ENCODE data around the gene PPP1R14B.
A peak's percentile ranks its signal among the peaks of the same experiment; 100 is the strongest.
"Not testable (repeated sequence)": the region's sequence is repeated elsewhere in the genome, so short reads cannot be mapped to it uniquely, and the experiment has no call there.

Gene PPP1R14B

DNA sequence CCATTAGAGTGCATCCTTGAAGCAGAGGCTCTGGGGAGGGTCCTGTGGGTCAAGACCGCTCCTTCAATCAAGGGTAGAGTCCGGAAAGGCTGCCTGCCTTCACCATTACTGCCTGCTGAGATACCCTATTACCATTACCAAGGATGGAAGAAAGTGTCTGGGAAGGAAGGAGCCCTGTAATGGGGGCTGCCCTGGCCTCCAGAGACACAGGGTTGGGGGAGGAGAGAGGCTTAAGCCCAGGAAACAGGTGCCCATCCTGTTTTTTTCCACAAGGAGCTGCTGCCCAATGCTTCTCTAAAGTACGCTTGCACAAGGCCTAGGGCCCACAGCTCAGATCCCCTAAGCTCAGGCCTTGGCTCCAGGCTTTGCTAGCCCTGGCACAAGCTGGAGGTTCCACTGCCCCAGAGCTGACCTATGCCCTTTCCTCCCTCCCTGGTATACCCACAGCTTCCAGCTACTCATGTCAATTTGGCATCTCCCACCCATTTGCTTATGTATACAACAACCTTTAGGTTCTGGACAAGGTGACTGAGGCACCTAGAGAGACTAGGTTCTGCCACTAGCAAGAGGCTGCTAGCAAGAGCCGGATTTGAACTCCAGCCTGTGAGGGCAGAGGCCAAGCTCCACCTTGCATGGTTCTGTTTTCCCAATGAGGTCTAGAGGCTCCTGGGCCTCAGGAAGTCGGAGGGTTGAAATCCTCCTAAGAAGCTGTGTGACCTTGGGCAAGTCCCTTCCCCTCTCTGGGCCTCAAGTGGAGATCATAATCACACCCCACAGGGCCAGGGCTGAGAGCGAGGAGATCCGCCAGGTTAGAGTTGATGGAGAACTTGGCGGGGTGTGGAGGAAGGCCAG is 3.0 kb upstream of the PPP1R14B start:
- no peak overlapping the region for H3K4me3 ChIP-seq (ENCODE audit: low read depth, low read length)
- no peak for DNase-seq (ENCODE audit: low read depth)

DNA sequence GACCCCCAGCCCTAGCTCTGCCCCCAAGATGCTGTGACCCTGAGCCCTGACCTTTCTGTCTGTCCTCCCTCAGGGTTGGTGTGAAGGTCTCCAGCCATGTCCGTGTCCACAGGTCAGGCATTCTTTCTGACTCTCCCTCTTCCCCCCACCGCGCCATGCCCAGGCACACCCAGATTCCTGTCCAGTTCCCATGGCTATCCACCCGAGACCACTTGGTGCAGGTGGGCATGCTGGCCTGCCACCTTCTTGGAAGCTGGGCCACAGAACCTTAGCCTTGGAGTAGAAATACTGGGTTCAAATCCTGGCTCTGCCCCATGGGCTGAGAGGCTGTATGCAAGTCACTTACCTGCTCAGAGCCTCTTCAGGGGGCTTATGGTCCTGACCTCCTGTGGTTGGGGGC is 2.3 kb upstream of the PPP1R14B start:
- no peak for DNase-seq (ENCODE audit: low read depth)
- no peak overlapping the region for H3K4me3 ChIP-seq (ENCODE audit: low read depth, low read length)

DNA sequence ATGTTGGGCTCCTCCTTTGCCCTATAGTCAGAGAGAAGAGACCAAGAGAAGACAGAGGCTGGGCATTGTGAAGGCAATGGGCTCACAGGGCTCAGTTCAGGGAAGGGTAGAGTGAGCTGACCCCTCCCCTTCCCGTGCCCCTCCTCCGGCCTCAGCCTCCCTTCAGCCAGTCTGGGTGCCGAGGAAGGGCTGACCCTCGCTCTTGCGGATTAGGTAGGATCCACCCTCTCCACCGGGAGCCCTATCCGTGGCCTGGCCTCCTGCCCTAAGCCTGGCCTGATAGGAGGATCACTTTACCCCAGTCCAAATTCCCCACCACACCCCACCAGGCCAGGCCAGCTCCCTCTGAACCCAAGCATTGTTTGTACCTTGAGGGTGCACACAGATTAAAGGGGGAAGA is 1.8 kb upstream of the PPP1R14B start:
- no peak overlapping the region for H3K4me3 ChIP-seq (ENCODE audit: low read depth, low read length)
- DNase-seq (ENCODE audit: low read depth) = no peak

DNA sequence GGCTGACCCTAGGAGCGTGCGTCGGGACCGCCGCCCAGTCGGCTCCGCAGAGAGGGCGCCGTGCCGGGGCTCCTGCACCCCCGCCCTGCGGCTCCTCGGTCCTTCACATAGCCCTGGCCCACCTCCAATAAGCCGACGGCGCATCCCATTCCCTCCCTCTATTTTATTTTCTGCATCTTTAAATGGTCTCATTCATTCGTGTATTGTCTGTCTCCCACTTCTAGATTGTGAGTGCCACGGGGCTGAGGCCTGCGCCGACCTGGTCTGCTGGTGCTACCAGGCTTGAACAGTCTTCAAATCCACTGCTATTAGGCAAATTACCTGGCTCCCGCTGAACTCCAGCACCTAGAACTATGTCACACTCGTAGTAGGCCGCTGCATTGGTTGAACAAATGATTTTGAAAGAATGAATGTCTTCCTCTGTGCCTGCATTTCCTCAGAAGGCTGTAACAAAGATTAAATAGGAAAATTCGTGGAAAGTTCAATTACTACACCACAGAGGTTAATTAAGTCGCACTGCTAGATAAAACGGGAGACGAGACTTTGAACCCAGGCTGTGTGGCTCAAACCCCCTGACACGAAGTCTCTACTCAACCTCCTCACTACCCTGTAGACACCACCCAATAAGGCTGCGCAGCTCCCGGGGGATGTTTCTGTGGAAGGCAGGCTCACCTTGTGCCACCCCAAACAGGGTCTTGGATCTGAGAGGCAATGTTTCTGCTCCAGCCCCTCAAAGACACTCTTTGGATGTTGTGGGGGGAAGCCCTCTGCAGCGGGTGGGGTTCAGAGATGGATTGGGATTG is 1.2 kb upstream of the PPP1R14B start:
- DNase-seq (ENCODE audit: low read depth) = no peak
- peak overlapping the region; percentile 72 for H3K4me3 ChIP-seq (ENCODE audit: low read depth, low read length)

DNA sequence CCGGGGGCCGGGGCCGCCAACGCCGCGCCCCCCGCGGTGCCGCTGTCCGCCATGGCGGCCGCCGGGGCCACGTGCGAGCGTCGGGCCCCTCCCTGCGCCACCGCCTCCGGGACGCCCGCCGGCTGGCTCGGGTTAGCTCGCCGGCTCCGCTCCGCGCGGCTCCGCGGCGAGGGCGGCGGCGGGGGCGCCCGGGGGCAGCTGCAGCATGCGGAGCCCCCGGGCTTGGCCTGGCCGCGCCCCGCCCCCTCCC is 197 bp downstream of the PPP1R14B start:
- DNase-seq (ENCODE audit: low read depth) = not testable (repeated sequence)
- H3K4me3 ChIP-seq (ENCODE audit: low read depth, low read length) = peak overlapping the region; percentile 91

DNA sequence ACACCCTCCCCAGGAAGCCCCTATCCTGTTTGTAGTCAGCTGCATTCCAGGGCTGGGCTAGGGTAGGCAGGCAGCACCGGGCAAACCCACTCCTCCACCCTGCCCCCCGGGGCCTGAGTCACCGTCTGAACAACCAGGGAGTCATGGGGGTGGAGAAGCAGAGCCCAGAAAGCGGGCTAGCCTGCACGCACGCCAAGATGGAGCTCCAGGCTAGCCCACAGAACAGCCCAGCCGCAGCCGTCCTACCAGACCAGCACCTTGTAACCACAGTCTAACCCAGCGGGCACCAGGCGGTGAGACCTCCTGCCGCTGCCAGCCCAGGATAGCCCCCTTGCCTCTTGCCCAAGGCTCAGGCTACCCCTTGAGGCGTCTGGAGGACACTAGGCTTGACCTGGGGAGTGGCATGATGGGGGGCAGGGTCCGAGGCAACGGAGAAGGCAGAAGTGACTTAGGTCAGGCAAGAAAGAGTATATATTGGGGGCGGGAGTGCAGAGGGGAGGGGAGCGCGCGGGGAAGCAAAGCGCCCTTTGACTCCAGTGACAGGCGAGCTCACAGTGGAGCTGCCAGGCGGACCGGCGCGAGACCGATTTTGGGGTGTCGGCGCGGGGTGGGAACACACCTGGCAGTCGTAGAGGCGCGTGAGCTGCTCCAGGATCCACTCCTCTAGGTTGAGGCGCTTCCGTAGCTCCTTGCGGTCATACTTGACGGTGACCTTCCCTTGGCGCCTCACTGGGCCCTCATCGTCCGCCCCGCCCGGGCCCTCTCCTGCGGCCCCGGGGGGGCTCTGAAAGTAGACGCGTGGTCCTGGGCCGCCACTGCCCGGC is 734 bp downstream of the PPP1R14B start:
- peak overlapping the region; percentile 91 for H3K4me3 ChIP-seq (ENCODE audit: low read depth, low read length)
- peak; percentile 81 for DNase-seq (ENCODE audit: low read depth)

DNA sequence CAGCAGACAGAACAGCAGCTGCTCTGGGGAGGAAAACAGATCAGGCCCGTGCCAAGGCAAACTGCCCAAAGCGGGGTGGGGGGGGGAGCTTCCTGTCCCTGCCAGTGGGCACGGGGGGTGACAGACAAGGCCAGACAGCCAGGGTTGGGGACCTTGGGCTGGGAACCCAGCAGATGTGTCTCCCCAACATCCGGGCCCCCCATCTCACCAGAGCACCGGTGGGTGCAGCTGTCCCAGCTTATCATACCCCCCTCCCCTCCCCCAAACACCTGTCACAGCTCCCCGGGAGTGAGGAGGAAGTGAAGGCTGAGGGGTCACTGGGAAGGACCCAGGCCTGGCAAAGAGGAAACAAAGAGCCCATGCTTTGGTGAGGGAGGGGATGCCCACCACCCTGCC is 1.3 kb downstream of the PPP1R14B start:
- peak overlapping the region; percentile 91 for H3K4me3 ChIP-seq (ENCODE audit: low read depth, low read length)
- no peak for DNase-seq (ENCODE audit: low read depth)

DNA sequence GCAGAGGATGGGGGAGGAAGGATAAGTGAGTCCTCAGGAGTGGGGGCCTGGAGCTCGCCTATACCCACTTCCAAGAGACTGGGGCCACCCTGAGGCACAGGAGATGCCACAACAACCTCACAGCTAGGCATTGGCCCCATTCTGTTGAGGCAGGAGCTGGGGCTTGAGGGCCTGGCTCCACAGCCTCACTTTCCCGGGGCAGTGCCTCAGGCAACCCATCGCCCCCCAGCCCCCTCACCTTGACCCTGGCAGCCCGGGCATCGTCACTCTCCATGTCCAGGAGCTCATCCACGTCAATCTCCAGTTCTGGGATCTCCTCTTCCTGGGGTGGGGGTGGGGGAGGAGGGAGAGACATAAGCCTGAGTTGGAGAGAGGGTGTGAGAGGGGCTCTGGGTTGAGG is 1.8 kb downstream of the PPP1R14B start:
- H3K4me3 ChIP-seq (ENCODE audit: low read depth, low read length) = peak overlapping the region; percentile 91

DNA sequence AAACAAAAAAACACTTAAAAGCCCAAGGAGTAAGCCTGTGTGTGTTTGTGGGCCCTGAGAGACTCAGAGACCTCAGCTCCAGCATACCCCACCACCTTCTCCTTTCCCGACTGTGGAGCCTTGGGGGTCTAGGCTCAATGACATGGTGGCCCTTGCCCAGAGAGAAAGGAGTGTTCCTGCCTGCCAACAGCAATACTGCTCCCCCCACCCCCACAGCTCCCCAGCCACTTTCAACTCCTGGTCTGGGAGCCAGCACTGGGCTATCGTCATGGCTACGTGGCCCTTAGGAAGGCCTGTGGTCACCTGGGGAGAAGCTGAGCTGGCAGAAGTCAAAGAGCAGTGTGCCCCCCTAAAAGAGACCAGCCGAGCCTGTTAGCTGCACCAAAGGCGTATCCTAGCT is 2.6 kb downstream of the PPP1R14B start:
- peak overlapping the region; percentile 7 for H3K4me3 ChIP-seq (ENCODE audit: low read depth, low read length)
- DNase-seq (ENCODE audit: low read depth) = no peak

More for the DNA sequence above, 1.8 kb downstream of the PPP1R14B start:
- DNase-seq (ENCODE audit: low read depth) = no peak

DNA sequence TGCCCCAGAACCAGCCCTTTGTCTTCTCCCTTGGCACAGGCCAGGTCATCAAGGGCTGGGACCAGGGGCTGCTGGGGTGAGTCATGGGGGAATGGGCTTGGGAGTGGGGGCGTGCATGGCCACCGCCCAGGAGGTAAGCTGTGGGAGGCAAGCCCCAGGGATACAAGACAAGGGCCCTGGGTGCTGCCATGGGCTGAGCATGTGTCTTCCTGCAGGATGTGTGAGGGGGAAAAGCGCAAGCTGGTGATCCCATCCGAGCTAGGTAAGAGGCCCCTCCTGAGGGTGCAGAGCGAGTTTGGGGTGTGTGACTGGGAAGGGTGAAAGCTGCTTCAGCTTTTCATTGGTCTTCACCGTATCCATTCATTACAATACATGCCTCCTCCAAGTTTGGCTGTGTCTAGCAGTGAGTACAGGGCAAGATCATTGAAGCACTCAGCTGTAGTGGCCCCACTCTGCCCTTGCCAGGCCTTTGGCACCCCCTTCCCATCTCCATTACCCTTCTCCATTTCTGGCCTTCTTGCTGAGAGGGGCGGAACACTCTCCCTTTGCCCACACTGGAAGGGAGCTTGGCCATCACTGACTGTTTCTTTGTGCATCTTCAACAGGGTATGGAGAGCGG is 3.4 kb downstream of the PPP1R14B start:
- DNase-seq (ENCODE audit: low read depth) = no peak
- H3K4me3 ChIP-seq (ENCODE audit: low read depth, low read length) = peak overlapping the region; percentile 84

DNA sequence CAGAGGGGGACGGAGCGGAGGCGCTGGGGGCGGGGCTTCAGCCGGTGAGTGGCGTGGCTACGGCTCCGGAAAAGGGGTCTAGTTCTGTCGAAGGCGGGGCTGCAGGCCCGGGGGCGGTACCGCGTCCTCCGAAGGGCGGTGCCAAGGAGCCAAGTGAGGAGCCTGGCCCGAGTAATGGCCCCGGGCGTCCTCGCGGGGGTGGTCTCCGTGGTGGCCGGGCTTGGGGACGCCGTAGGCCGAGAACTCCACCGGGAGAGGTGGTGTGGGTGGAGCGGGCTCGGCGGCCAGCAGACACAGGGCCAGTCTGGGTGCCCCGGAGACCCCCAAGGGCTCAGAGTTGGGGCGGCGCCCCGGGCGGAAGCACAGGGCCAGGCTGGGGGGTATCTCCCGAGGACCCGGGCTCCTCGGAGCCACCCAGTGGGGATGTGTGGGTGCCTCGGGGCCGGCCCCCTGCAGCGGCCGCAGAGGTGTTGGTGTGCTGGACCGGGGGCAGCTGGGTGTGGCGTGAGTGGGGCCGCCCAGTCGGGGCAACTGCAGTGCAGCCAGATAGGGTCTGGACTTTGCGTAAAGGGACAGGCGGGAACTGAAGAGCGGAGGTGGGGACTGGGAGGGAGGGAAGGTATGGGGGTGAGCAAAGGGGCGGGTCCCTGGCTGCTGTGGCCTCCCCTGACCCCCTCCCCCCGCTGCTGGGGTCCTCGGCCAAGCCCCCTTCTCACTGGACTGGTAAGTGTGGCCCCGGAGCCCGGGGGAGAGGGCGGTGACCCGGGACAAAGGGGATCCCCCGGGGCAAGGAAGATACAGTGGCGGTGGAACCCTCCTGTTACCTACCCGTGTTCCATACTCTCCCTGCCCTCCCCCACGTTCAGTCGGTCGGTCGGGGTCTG is 5.0 kb downstream of the PPP1R14B start:
- no peak for DNase-seq (ENCODE audit: low read depth)
- H3K4me3 ChIP-seq (ENCODE audit: low read depth, low read length) = peak overlapping the region; percentile 84

DNA sequence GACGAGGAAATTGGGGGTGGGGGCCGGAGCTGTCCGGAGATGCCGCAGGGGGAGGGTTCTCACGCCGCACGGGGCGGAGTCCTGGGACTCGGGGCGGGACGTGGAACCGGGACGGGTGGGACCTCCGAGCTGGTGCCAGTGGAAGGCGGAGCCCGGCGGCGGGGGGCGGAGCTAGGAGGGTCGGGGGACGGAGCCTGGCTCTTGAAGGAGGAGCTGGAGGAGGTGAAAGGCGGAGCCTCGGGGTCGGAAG is 5.6 kb downstream of the PPP1R14B start:
- peak; percentile 95 for DNase-seq (ENCODE audit: low read depth)
- H3K4me3 ChIP-seq (ENCODE audit: low read depth, low read length) = peak overlapping the region; percentile 84

DNA sequence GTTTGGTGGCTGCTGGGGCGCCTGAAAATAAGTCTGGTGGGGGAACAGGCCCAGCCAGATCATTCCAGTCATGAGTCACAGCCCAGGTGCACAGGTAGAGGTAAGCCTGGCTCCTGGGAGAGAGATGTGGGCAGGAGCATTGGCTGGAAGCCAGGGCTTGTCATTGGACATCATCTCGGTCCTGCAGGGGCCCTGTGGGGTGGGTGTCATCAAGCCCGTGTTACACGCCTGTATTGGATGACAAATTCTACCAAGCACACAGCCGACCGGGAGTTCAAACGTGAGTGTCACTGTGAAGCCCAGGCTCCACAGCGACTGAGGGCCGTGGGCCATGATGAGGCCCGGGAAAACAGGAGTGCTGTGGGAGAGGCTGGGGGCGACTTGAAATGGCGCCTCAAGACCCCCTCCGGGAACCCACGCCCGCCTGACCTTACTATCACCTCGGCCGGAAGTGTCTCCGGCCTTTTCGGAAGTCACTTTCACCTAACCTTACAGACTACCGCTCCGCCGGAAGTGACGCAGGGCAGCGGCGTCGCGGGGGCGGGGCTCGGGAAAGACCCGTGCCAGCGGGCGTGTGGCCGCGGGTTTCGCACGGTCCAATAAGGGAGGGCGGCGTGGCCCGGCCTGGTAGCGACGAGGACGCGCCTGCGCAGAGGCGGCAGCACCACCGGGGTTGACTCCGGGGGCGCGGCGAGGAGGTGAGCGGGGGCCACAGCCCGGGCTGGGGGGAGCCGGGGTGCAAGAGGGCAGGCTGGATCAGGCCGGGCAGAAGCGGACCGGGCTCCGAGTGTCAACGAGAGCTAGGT is 6.1 kb downstream of the PPP1R14B start, which contains the start of gene FKBP2:
Gene FKBP2, plus strand, starts transcription at position 661 of the 806 bp plus-strand sequence. CDS start 1,293 bp downstream, outside the sequence.
- H3K4me3 ChIP-seq (ENCODE audit: low read depth, low read length) = peak within 1 kb of the TSS; percentile 84
- DNase-seq (ENCODE audit: low read depth) = peak; percentile 89

DNA sequence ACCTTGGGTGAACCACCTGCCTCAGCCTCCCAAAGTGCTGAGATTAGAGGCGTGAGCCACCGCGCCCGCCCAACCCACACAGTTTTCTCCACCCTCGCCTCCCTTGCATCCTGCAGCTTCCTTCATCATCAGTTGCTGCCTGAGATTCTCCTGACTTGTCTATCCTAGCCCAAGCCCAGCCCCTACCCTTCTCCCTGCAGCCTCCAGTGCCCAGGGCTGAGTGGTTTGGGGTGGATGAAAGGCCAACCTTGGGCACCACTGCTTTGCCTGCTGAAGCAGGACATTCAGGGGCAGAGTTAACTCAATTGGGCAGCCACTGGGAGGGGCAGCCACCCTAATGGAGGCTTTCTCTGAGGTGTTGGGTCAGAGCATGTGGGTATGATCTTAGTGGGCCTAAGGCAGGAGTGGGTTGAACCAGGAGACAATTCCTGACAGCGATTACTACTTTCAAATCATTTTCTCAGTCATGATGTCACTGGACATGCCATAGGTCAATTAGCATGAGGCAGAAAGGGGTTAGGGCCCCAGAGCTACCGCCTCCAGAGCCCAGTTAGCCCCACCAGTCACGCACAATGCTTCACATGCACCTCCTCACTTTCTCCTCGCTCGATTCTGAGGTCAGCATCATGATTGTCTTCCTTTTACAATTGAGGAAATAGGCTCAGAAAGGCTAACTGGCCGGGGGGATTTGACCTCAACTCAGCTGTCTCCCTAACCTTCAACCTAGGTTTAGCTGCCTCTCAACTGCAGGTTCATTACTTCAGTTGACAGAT is 6.9 kb downstream of the PPP1R14B start:
- DNase-seq (ENCODE audit: low read depth) = no peak
- H3K4me3 ChIP-seq (ENCODE audit: low read depth, low read length) = peak overlapping the region; percentile 84

DNA sequence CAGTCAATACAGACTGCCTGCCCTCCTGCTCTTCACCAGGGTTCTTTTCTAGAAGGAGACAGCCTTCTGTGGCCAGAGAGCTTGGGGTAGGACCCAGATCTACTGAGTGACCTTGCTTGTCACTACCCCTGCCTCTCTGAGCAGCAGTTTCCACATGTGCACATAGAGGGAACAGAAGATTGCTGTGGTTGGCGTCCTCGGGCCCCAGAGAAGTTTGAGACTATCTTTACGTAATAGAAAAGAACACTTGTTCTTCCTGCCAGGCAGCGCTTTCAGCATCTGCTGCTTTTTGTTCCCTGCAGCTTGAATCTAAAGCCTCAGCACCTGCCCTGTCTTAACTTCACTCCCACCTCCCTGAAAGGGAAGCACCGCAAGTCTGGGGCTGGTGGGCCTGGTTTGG is 7.7 kb downstream of the PPP1R14B start:
- no peak for DNase-seq (ENCODE audit: low read depth)
- H3K4me3 ChIP-seq (ENCODE audit: low read depth, low read length) = no peak overlapping the region

DNA sequence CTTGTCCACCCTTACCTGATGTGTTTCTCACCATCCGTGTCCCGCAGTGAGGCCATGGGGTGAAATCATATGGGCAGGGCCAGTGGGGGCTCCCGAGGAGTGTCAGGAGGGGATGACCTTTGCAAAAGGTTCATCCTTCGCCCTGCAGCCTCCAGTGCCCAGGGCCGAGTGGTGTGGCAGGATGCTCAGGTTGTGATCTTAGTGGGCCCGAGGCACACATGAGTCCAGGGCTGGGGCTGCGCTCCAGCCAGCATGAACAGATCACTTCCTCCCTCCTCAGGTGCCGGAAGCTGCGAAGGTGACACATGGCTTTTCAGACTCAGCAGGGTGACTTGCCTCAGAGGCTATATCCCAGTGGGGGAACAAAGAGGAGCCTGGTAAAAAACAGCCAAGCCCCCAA is 8.7 kb downstream of the PPP1R14B start:
- no peak overlapping the region for H3K4me3 ChIP-seq (ENCODE audit: low read depth, low read length)
- DNase-seq (ENCODE audit: low read depth) = no peak

DNA sequence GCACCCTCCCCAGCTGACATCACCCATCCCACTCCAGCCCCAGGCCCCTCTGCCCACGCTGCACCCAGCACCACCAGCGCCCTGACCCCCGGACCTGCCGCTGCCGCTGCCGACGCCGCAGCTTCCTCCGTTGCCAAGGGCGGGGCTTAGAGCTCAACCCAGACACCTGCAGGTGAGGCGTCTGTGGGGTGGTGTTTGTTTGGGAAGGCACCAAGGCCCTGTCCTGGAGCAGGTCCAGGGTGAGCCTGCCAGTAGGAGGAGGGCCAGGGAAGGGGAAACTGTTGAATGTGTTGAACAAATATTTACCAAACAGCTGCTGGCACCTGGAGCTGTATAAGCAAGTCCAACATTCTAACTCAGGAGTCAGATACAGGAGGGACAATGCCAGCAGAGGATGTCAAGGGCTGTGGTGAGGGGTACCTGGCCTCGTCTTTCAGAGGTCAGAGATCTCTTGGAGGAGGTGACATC is 9.2 kb downstream of the PPP1R14B start:
- DNase-seq (ENCODE audit: low read depth) = no peak
- H3K4me3 ChIP-seq (ENCODE audit: low read depth, low read length) = no peak overlapping the region

Data from skeletal muscle cell (primary cell).